Dedifferentiated amniotic fluid mesenchymal stem cell (primary cell): ENCODE data around the gene ITGB2.

Experiments
- DNase-seq: peaks from one replicate; pipeline ENCODE4 v3.0.0-alpha.2; 2016; ENCODE audit errors: extremely low spot score

ITGB2 gene

DNA sequence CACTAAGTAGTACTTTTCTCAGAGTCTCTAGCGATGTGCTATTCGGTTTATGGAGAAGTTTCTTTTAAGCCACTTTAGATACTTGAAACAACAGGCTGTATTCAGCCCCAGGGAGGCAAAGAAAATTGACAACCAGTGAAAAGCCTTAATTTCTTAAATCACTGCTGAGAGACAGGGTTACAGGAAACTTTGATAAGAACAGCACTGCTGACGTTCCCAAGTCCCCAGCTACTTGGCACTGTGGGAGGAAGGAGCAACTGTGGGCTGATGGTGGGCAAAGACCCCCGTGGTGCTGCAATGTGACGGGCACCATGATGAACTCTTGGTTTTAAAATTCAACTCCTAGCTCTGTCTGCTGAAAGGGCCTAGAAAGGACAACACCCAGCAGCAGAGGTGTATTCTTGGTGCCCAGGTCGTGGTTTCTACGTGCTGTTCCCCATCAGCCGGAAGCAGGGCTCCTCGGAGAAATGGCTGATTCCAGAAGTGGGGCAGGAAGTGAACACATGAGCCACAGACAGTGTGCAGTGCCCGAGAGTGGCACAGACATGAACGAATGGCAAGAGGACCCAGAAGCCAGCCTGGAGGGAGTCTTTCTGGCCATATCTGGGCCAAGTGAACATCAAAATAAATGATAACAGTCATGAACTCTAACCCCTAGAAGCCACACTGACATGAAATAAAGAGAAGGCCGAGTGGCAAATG lies 52.5 kb downstream of the ITGB2 start:
- no peak for DNase-seq

DNA sequence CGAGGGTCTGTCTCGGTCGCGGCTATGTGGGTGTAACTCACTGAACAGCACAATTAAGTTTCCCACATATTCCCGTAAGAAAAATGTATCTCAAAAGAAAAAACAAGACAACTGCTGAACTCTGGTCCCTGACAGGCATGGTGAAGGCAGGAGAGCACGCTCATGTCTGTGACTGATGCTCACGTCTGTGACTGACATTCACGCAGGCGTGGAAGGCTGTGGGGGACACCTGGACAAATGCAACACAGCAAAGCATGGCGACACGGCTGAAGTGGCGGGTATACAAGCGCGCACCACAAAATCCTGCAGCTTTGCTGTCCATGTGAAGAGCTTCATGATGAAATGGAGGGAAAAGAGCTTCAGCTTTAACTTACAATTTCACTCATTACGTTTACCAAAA lies 53.2 kb downstream of the ITGB2 start:
- no peak for DNase-seq

DNA sequence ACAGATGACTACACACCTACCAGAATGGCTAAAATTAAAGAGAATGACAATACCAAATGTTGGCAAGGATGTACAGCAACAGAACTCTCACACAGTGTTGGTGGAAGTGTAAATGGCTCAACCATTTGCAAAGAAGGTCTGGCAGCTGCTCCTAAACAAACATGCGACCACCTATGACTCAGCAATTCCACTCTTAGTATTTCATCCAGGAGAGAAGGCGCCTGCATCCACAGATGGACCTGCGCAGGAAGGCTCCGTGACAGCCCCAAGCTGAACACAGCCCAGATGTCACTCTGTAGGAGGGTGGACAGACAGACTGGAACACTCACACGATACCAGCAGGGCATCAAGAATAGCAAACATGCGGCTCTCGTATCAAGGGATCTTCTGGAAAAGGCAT lies 53.9 kb downstream of the ITGB2 start:
- no peak for DNase-seq

DNA sequence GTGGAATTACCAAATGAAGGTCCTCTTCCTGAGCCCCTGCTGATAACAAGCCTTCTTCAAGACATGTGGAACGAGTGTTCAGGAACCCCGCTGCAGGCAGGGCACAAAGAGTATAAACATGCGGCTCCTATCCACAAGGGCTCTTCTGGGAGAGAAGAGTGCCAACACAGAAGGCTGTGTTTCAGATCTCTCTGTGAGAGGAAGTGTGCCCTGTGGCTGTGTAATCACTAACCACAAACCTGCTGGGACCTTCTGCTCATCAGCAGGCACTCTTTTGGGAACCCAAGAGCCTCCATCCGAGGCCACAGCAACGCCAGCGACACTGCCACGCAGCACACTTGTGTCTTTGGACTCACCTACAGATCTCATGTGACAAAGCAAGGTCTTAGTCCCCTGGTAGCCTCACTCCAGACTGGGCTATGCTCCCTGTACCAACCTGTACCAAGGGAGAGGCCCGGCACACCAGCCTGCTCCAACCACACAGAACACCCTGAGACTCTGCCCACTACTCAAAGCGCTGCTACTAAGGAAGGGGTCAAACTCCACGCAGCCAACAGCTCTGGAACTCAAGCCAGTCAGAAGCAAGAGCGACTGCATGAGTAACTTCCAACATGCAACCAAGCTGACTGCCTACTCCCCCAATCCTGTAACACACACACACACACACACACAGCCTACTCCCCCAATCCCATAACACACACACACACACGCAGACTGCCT lies 55.0 kb downstream of the ITGB2 start:
- no peak for DNase-seq

DNA sequence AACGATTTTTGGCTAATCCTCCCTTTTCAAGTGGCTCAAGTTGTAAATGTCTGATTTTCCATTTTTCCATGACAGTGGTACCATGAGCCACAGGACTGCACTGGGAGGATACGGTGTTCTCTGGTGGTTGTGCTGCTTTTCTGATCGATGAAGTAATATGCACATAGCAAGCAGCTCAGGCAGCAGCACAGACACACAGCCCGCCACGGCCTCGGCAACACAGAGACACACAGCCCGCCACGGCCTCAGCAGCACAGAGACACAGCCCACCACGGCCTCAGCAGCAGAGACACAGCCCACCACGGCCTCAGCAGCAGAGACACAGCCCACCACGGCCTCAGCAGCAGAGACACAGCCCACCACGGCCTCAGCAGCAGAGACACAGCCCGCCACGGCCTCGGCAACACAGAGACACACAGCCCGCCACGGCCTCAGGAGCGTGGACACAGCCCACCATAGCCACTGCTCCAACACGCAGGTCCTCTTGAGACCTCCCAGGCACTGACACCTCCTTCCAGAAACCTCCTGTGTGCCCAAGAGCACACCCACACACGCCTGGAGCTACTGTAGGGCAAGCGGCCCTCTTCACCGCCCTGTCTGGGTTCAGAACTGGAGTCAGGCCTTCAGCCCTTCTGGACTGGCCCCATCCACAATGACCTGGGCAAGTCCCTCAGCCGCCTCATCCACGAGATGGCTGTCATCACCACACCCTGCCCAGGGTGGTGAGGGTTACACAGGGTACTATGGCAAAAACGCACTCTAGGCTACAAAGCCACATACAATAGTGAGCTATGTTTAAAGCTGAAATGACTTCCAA lies 57.6 kb downstream of the ITGB2 start:
- no peak for DNase-seq

DNA sequence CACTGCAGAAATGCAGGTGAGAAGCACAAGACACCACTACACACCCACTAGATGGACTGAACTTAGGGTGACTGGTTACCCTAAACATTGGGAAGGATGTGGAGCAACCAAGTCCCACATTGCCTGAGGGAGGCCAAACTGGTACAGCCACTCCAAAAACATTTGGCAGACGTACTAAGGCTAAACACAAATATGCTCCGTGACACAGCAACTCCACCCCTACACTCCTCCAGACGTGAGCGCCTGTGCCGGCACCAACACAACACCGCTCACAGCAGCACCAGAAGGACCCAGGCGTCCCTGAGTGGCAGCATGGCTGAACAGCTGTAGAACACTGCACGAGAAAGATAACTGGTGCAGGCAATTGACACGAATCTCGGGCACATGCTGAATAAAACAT lies 61.9 kb downstream of the ITGB2 start:
- DNase-seq, result no peak

DNA sequence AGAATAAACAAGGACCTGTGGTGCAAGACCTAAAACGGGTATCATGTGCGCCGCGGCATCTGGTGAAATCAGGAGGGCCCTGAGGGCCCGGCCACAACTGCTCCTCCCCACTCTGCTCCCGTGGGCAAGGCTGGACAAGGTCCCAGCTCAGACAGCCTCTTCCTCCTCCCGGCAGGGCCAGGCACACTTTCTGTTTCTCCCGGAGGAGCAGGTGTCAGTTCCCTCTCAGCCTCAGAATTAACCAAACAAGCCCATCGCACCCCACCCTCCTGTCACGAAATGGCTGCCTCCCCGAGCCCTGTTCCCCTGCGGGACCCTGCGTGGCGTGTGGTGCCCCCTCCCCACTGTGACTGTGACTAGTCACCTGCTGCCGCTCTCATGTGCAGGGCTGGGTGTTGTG lies 62.4 kb downstream of the ITGB2 start:
- no peak for DNase-seq

DNA sequence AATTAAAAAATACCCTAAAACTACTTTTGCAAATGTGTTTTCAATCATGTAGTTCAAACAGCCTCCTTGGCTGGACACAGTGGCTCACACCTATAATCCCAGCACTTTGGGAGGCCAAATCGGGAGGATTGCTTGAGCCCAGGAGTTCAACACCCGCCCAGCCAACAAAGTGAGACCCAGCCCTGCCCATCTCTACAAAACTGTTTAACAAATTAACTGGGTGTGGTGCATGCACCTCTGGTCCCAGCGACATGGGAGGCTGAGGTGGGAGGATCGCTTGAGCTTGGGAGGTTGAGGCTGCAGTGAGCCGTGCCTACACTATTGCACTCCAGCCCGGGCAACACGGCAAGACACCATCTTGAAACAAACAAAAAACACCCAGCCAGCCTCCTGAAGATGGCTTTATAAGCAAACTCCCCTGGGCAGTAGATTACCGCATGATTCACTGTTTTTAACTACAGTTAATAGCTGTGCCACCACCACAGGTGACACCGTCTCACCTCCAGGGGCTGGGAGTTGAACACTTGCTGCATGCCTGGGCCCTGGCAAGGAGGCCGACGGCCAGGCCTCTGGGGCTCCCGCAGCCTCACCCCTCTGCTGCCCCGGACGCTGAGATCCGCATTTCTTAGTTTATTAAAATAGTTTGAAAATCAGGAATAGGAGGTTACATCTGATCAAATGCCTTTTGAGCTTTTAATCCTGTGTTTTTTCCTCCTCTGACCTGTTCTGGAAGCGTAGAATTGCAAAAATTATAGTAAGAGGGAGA lies 63.4 kb downstream of the ITGB2 start:
- DNase-seq, result no peak

DNA sequence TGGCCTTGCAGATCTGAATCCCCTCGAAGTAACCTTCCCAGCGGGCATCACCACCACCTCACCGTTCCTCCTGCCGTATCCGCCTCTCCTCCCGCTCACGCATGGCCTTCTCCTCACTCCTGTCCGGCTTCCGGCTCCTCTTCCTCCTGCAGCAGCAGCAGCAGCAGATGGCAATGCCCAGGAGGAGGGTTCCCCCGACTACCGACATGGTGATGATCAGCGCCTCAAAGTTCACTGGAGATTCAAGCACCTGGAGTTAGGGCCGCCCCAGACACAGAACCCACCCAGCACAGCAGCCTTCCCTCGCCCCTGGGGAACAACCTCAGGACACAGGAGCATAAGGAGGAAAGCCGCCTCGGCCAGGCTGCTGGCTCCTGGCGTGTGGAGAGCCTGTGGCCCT lies 64.6 kb downstream of the ITGB2 start:
- no peak for DNase-seq

DNA sequence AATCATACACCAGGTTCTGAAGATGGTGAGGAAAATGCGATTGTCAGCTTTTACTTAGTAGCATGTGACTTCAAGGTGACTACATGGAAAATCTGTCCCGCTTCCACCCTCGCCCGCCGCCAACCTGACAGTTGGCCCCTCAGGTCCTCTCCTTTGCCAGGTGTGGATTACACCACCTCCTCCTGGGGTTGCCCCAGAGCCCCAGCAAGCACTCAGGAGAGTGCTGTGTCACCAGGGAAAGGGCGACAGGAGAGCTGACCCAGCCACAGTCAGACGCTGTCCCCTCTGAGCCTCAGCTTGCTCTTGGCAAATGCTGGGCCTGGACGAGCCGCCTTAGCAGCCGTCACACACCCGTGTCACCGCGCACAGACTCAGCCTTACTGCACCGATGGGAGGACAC lies 65.1 kb downstream of the ITGB2 start:
- no peak for DNase-seq

DNA sequence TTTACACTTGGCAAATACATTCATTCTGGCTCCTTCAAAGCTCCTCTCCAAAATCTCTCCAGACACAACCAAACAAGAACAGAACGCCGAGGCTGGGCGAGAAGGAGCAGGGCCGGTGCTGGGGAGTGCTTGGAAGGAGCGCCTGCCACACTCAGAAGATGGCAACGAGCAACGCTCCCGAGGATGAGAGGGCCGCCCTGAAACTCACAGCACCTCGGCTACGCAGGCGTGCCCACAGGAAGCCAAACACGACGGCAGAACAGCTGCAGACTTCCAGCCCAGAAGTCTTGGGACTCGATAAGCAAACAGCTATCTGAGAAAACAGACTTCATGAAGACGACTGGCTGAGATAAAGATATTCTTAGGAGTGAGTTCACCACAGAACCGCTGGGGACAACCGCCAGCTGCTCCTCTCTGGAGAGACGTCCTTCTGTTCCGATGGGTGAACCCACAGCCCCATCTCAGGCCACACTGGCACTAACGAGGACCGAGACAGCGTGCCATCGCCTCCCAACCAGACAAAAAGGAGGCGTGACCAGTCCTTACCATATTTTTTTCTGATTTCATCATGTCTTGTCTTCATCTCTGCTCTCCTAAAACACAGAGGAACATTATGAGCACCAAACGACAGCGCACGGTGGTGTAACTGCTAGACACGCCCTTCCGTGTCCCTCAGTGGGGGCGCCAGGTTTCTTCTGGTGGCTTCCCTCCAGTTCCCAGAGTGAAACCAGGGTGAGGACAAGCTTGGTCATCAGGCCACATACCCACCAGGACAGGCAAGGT lies 65.8 kb downstream of the ITGB2 start:
- no peak for DNase-seq

DNA sequence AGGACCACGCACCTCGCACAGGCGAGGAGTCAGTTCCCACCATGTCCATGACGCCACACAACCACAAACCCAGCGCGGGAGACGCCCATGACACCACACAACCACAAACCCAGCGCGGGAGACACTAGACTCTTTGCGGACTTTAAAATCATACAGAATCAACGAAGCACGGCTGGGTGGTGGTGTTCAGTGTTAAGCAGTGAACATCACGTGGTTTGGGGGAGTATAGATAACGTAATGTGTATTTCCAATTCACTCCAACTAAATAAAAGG lies 66.4 kb downstream of the ITGB2 start:
- DNase-seq, result no peak

DNA sequence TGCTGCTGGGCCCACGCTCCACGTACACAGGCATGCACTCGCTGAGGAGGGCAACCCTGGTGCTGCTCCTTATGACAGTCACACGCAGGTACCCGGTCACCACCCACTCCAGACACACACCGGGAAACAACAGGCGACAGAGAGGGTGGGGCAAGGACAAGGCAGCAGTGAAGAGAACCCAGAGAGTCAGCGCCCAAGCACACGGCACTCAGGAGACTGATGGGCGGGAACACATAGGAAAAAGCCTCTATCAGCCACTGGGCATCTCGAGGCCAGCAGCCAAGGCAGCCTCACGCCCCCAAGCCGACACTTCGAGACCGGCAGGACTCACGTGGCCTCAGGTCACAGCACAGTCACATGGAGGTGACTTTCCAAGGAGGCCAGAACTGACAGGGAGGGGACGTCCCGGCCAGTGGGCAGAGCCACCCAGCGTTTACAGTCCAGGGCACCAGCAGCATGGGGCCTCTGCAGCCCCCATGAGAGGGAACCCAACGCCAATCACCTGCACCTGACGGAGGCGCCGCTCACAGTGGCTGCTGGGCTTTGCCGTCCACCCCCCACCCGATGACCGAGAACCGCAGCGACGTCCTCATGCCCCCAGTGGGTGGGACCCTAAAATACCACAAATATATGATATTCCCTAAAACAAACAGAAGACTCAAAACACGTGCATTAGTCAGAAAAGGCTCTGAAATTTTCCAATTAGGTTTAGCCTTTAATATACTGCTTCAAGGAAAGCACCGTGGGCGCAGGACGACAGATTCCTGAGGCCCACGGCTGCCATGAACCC lies 66.9 kb downstream of the ITGB2 start:
- DNase-seq, result no peak

DNA sequence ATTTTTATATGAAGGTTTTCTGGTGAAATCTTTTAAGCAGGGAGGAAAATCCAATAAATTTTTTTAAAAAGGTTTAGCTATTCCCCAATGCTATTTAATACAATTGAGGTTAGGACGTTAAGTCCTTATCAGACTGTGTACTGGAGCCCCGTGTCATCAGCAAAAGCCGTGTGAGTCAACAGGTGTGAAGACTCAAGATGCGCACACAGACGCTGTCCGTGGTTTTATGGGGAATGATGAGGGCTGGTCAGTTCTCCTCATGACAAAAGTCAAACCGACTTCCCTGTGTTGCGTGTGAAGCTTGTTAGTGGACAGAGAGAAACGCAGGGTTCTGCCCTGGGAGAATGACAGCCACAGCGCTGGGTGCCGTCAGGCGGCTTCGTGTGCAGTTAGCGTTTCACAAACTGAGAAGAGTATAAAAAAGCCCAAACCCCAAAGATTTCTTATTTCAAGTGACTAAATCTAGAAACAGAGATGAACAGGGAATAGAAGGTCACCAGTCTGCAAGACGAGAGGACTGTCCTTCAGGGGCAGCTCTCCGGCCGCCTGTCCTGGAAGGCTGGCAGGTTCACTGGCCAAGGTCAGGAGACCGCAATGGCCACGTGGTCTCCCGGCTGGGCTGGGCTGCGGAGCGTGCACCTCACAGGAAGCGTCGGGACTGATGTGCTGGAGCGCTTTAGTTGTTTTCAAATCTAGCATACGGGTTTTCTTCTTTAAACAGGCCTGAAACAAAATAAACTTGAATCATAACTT lies 69.6 kb downstream of the ITGB2 start:
- no peak for DNase-seq

DNA sequence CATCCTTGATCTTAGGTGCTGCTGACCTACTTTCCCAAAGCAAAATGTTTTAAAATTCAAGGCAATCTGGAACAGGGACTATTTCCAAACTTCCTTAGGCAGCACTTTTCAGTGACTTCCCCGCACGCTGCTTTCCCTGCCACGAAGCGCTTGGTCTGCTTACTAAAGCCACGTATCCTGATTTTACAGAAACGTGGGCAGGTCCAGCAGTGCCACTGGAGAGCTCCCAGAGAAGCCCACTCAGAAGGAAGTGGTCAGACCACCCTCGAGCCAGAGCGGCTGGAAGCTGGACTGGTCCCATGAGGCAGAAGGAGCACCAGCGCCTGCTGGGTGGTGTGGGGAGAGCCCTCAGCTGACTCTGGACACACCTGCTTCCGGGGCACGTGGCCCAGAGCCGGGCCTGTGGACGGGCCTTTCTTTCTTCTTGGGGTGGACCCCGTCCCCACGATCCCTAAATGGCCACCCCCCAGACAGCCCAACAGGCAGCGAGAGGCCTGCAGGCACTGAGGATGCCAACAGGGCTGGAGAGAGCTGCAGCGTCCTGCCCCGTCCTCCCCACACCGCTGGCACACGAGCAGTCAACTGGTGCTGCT lies 70.4 kb downstream of the ITGB2 start:
- no peak for DNase-seq

DNA sequence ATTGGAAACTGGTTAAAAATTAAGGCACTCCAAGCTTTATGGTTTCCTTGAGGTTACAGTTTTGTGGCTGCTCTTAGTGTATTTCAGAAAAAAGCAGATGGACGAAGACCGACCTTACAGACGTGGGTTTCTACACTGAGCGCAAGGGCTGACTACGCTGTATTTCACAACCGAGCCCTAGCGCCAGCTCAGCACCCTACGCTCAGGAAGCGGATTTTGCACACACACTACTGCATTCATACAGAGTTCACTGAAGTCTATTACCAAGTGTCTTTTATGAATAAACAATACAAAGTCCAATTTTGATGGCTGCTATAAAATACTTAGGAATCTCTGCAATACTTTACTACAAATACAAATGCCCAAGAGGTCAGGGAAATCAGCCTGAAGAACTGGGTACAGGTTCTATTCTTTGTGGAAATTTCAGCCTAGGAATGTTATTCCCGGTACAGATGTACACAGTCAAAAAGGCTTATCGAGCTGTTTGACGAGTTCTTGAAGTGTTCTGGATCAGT lies 71.0 kb downstream of the ITGB2 start:
- DNase-seq, result no peak

DNA sequence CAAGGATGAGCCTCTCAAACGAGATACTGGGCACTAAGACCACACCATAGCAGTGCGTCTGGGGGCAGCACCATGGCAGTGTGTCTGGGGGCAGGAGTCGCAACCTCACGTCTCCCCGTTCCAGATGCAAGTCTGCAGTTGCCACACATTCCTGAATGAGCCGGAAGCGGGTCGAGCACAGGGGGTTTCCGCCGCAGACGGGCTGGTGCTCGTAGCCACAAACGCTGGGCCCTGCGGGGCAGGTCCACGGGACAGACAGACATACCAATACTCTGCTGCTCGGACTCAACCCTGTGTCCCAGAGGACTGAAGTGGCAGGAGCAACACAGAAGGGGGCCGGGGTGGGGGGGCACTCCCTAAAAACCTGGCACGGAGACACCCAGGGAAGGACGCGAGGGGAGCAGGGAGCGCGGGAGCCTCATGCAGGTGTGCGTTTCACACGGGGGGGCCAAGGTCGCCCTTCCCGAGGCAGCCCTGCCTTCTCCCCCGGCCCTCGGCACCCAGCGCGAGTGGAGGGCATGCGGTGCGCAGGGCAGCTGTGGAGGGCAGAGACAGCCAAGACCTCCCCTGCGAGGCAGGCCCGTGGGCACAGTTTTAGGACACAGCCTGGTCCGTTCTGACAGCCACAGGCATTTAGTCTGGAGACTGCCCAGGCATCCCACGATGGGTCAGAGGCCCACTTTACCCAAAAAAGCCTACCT lies 71.7 kb downstream of the ITGB2 start:
- no peak for DNase-seq

DNA sequence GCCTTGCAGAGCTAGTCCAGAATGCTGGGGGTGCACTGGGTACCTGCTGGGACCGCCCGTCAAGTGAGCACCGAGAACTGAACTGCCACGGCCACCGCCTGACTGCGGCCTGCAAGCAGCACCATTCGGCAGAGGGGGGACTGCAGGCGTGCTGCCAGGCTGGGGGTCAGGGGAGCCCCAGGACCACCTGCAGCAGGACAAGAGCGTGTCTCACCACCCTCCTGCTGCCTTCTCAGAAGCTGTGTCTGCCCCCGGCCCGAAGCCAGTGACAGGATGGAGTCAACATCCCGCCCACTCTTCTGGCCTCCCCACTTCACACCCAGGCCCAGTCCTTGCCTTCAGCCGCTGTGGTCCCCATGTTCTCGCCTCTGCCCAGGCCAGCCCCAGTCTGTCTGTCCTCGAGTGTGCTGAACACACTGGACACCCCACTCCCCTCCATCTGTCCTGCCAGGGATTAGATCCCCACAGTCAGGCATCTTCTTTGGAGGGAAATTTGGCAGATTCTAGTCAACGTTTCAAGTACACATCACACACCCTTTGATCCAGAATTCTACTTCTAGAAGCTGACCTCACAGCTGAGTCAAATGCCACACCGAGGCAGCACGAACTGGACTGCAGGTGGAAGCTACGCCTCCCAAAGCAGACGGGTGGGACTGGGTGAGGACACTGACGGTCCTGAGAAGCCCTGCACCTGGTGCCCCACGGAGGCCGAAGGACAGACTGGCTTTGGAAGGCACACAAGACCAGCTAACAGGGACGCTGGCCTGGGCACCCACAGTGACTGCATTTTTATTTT lies 73.2 kb downstream of the ITGB2 start:
- DNase-seq, result no peak
